A549 treated with CpdA at 1 μM for 4 hours (cell line): ENCODE measurements around the gene FLNC. TPM values are rescaled to one million over a fixed set of nuclear protein-coding genes. Genes with fewer than 3 reads are reported as not detected.

Source experiments
- total RNA-seq: library from RNA; stranded (reverse); fragments of 200-300 nt; extraction: Qiagen RNA extraction; gene quantifications from 5 replicates; pipeline ENCODE4 v1.2.3, GENCODE V29; 2022; ENCODE audit warnings: low read depth

FLNC gene
- 4.0 to 7.5 TPM (median 5.2 TPM) in 5 replicates for total RNA-seq

GRCh38 chr7:128830231-128831177, at the start of gene FLNC:
FLNC (plus strand) TSS chr7:128830406; CDS start chr7:128830638, 232 bp downstream.

GRCh38 chr7:128791121-128791971, 38.9 kb upstream of the FLNC start, which contains the start of gene CCDC136:
CCDC136 (plus strand) TSS chr7:128791968; CDS start chr7:128792412, 444 bp downstream.

GRCh38 chr7:128862571-128863432, 32.6 kb downstream of the FLNC start, which contains the start of gene ATP6V1F:
ATP6V1F (plus strand) TSS chr7:128862856; CDS start chr7:128862905, 49 bp downstream.

Other genes with a start within 250 kb of the FLNC start
- 0.41 to 0.85 TPM (median 0.67 TPM) in 5 replicates for gene GARIN1A, start 158.1 kb upstream of the FLNC start, total RNA-seq
- 131 to 217 TPM (median 157 TPM) in 5 replicates for gene CALU, start 91.0 kb upstream of the FLNC start, total RNA-seq
- not detected in 5 replicates for gene OPN1SW, start 54.6 kb upstream of the FLNC start, total RNA-seq
- gene CCDC136, start 38.4 kb upstream of the FLNC start, total RNA-seq: 1.8 to 3.7 TPM (median 2.2 TPM) in 5 replicates
- gene ATP6V1F, start 32.5 kb downstream of the FLNC start, total RNA-seq: 243 to 262 TPM (median 252 TPM) in 5 replicates
- gene KCP, start 80.3 kb downstream of the FLNC start, total RNA-seq: 0.11 to 0.21 TPM (median 0.16 TPM) in 5 replicates
- gene IRF5, start 107.5 kb downstream of the FLNC start, total RNA-seq: 12.6 to 14.9 TPM (median 14.1 TPM) in 5 replicates
- gene TNPO3, start 224.7 kb downstream of the FLNC start, total RNA-seq: 41.4 to 46.5 TPM (median 44.2 TPM) in 5 replicates